Memory B cell (primary cell): ENCODE measurements around the gene OGDH.

Experiments used
- ATAC-seq: fragments of 150-1000 bp; cut with Tn5 transposase; 2 replicates; pipeline ENCODE4 v1.10.0; 2021; ENCODE audit warnings: low read depth, mild to moderate bottlenecking, moderate library complexity
- DNase-seq, 2 donors: peaks; one replicate each; pipeline ENCODE4 v3.0.0; 2022; ENCODE audit warnings: low spot score in 2 of 2
- H3K27ac Mint-ChIP-seq: one replicate; pipeline ENCODE4 v1.8.0; 2022; ENCODE audit warnings: mild to moderate bottlenecking, moderate library complexity, mixed read lengths
- H3K27me3 Mint-ChIP-seq: one replicate; pipeline ENCODE4 v1.8.0; 2022; ENCODE audit warnings: mixed read lengths
- H3K36me3 Mint-ChIP-seq: one replicate; pipeline ENCODE4 v1.8.0; 2022; ENCODE audit warnings: mild to moderate bottlenecking, mixed read lengths
- H3K4me1 Mint-ChIP-seq: one replicate; pipeline ENCODE4 v1.8.0; 2022; ENCODE audit warnings: mixed read lengths
- H3K4me3 Mint-ChIP-seq: one replicate; pipeline ENCODE4 v1.8.0; 2022; ENCODE audit warnings: mild to moderate bottlenecking, moderate library complexity, mixed read lengths
- H3K9me3 Mint-ChIP-seq: one replicate; pipeline ENCODE4 v1.8.0; 2022; ENCODE audit warnings: mixed read lengths

Gene OGDH

GRCh38 chr7:44738876-44739665 is 132.6 kb downstream of the OGDH start:
- H3K27me3 Mint-ChIP-seq, result peaks cover 3% of the 10 kb centered on the region
- no peak overlapping the region for H3K4me3 Mint-ChIP-seq
- no peak for ATAC-seq

GRCh38 chr7:44740055-44740454 is 133.6 kb downstream of the OGDH start:
- Mint-ChIP-seq H3K27me3 (no peaks in the 10 kb centered on the region), H3K36me3 (no peaks in the 10 kb centered on the region), H3K4me1 (peaks cover 6% of the 10 kb centered on the region), H3K4me3 (no peak overlapping the region), H3K9me3 (no peaks in the 10 kb centered on the region), H3K27ac (no peak overlapping the region)
- ATAC-seq (no peak), DNase-seq (no peak)

More at GRCh38 chr7:44738876-44739665, 132.6 kb downstream of the OGDH start:
- Mint-ChIP-seq H3K9me3 (no peaks in the 10 kb centered on the region), H3K27ac (no peak overlapping the region), H3K4me1 (peaks cover 9% of the 10 kb centered on the region), H3K36me3 (no peaks in the 10 kb centered on the region)
- DNase-seq, result no peak

GRCh38 chr7:44743750-44744149 is 137.3 kb downstream of the OGDH start:
- H3K36me3 Mint-ChIP-seq, result no peaks in the 10 kb centered on the region
- H3K27me3 Mint-ChIP-seq, result no peaks in the 10 kb centered on the region
- DNase-seq, result no peak
- H3K9me3 Mint-ChIP-seq, result no peaks in the 10 kb centered on the region
- no peak overlapping the region for H3K27ac Mint-ChIP-seq
- no peak for ATAC-seq
- H3K4me3 Mint-ChIP-seq, result no peak overlapping the region
- H3K4me1 Mint-ChIP-seq, result peaks cover 9% of the 10 kb centered on the region

- Mint-ChIP-seq H3K27ac (peak within 1 kb of the TSS; percentile 96), H3K9me3 (no peaks in the 10 kb centered on the region), H3K36me3 (peaks cover 3% of the 10 kb centered on the region), H3K27me3 (no peaks in the 10 kb centered on the region), H3K4me3 (peak within 1 kb of the TSS; percentile 92), H3K4me1 (peaks cover 34% of the 10 kb centered on the region)
- ATAC-seq (peak; percentile 67), DNase-seq (peak; percentile 95 to 99)
Measured at GRCh38 chr7:44748045-44748947, 141.9 kb downstream of the OGDH start, which contains the start of gene ZMIZ2. TSS of gene ZMIZ2 (plus strand) at chr7:44748847. CDS start at chr7:44756250, 7,403 bp downstream.

GRCh38 chr7:44748948-44749731 is 142.7 kb downstream of the OGDH start:
- Mint-ChIP-seq H3K4me1 (peaks cover 36% of the 10 kb centered on the region), H3K36me3 (peaks cover 3% of the 10 kb centered on the region), H3K9me3 (no peaks in the 10 kb centered on the region), H3K27ac (peak overlapping the region; percentile 96), H3K27me3 (no peaks in the 10 kb centered on the region), H3K4me3 (peak overlapping the region; percentile 92)
- ATAC-seq (peak; percentile 48), DNase-seq (peak; percentile 60 to 81)

GRCh38 chr7:44749992-44750391 is 143.6 kb downstream of the OGDH start:
- H3K9me3 Mint-ChIP-seq, result no peaks in the 10 kb centered on the region
- H3K4me1 Mint-ChIP-seq, result peaks cover 40% of the 10 kb centered on the region
- ATAC-seq (no peak), DNase-seq (no peak)
- H3K27ac Mint-ChIP-seq, result peak overlapping the region; percentile 96
- no peaks in the 10 kb centered on the region for H3K27me3 Mint-ChIP-seq
- H3K4me3 Mint-ChIP-seq, result peak overlapping the region; percentile 92
- peaks cover 3% of the 10 kb centered on the region for H3K36me3 Mint-ChIP-seq

- Mint-ChIP-seq H3K36me3 (peaks cover 3% of the 10 kb centered on the region), H3K9me3 (no peaks in the 10 kb centered on the region), H3K27me3 (no peaks in the 10 kb centered on the region), H3K4me3 (peak overlapping the region; percentile 92), H3K27ac (peak overlapping the region; percentile 96), H3K4me1 (peaks cover 42% of the 10 kb centered on the region)
- no peak for DNase-seq
- no peak for ATAC-seq
Measured at GRCh38 chr7:44750424-44750823, 144.0 kb downstream of the OGDH start.

- peak overlapping the region; percentile 96 for H3K27ac Mint-ChIP-seq
Measured at GRCh38 chr7:44750921-44751571, 144.6 kb downstream of the OGDH start.

GRCh38 chr7:44752822-44753221 is 146.4 kb downstream of the OGDH start:
- Mint-ChIP-seq H3K36me3 (peaks cover 5% of the 10 kb centered on the region), H3K4me3 (peak overlapping the region; percentile 70), H3K4me1 (peaks cover 39% of the 10 kb centered on the region), H3K27ac (peak overlapping the region; percentile 96), H3K27me3 (no peaks in the 10 kb centered on the region), H3K9me3 (no peaks in the 10 kb centered on the region)
- ATAC-seq (no peak), DNase-seq (no peak)

More at GRCh38 chr7:44750921-44751571, 144.6 kb downstream of the OGDH start:
- Mint-ChIP-seq H3K4me3 (peak overlapping the region; percentile 92), H3K36me3 (peaks cover 3% of the 10 kb centered on the region), H3K4me1 (peaks cover 46% of the 10 kb centered on the region), H3K9me3 (no peaks in the 10 kb centered on the region), H3K27me3 (no peaks in the 10 kb centered on the region)
- ATAC-seq (peak; percentile 66), DNase-seq (peak; percentile 62 to 76)

GRCh38 chr7:44754802-44755697 is 148.6 kb downstream of the OGDH start:
- Mint-ChIP-seq H3K4me3 (peak overlapping the region; percentile 32), H3K4me1 (peaks cover 33% of the 10 kb centered on the region)
- no peak for DNase-seq

GRCh38 chr7:44755698-44756627 is 149.5 kb downstream of the OGDH start:
- no peak overlapping the region for H3K4me3 Mint-ChIP-seq
- H3K4me1 Mint-ChIP-seq, result peaks cover 25% of the 10 kb centered on the region

More at GRCh38 chr7:44754802-44755697, 148.6 kb downstream of the OGDH start:
- peaks cover 8% of the 10 kb centered on the region for H3K36me3 Mint-ChIP-seq
- H3K9me3 Mint-ChIP-seq, result no peaks in the 10 kb centered on the region
- peak overlapping the region; percentile 17 for H3K27ac Mint-ChIP-seq
- no peak for ATAC-seq
- no peaks in the 10 kb centered on the region for H3K27me3 Mint-ChIP-seq

More at GRCh38 chr7:44755698-44756627, 149.5 kb downstream of the OGDH start:
- Mint-ChIP-seq H3K9me3 (no peaks in the 10 kb centered on the region), H3K36me3 (peaks cover 12% of the 10 kb centered on the region), H3K27me3 (no peaks in the 10 kb centered on the region), H3K27ac (peak overlapping the region; percentile 17)
- DNase-seq (no peak), ATAC-seq (no peak)
